ENCODE data around the gene ZBTB7B.

ZBTB7B gene

GRCh38 chr1:154960446-154961136 lies 42.0 kb upstream of the ZBTB7B start:
- no peak for DNase-seq (ENCODE audit: low read depth)
- peak overlapping the region; percentile 88 for H3K4me3 ChIP-seq (ENCODE audit: low read length)
- peak overlapping the region; percentile 96 for H3K9ac ChIP-seq (ENCODE audit: low read length)
- H3K36me3 ChIP-seq (ENCODE audit: control insufficient read depth, insufficient read depth, low read length, severe bottlenecking), result peaks cover 36% of the 10 kb centered on the region
- no peaks in the 10 kb centered on the region for H3K9me3 ChIP-seq (ENCODE audit: control insufficient read depth, low read length)
- peaks cover 28% of the 10 kb centered on the region for H3K4me1 ChIP-seq (ENCODE audit: control insufficient read depth, insufficient read depth, low read length)
- no peaks in the 10 kb centered on the region for H3K27me3 ChIP-seq (replicated peaks; ENCODE audit: control insufficient read depth, insufficient read depth, low read length)

GRCh38 chr1:154961207-154962155 lies 41.1 kb upstream of the ZBTB7B start, which contains the start of gene PYGO2:
Gene PYGO2, minus strand, starts transcription at chr1:154961782. Its CDS starts 206 bp downstream, at chr1:154961576.
- DNase-seq (ENCODE audit: low read depth), result peak; percentile 88
- no peaks in the 10 kb centered on the region for H3K27me3 ChIP-seq (replicated peaks; ENCODE audit: control insufficient read depth, insufficient read depth, low read length)
- peaks cover 45% of the 10 kb centered on the region for H3K36me3 ChIP-seq (ENCODE audit: control insufficient read depth, insufficient read depth, low read length, severe bottlenecking)
- H3K4me3 ChIP-seq (ENCODE audit: low read length), result peak within 1 kb of the TSS; percentile 88
- no peaks in the 10 kb centered on the region for H3K9me3 ChIP-seq (ENCODE audit: control insufficient read depth, low read length)
- peaks cover 25% of the 10 kb centered on the region for H3K4me1 ChIP-seq (ENCODE audit: control insufficient read depth, insufficient read depth, low read length)
- H3K9ac ChIP-seq (ENCODE audit: low read length), result peak within 1 kb of the TSS; percentile 96

GRCh38 chr1:154962156-154962749 lies 40.3 kb upstream of the ZBTB7B start:
- Histone ChIP-seq H3K27me3 (replicated peaks; ENCODE audit: control insufficient read depth, insufficient read depth, low read length) (no peaks in the 10 kb centered on the region), H3K9me3 (ENCODE audit: control insufficient read depth, low read length) (no peaks in the 10 kb centered on the region), H3K36me3 (ENCODE audit: control insufficient read depth, insufficient read depth, low read length, severe bottlenecking) (peaks cover 53% of the 10 kb centered on the region), H3K4me1 (ENCODE audit: control insufficient read depth, insufficient read depth, low read length) (peaks cover 22% of the 10 kb centered on the region), H3K9ac (ENCODE audit: low read length) (peak overlapping the region; percentile 96), H3K4me3 (ENCODE audit: low read length) (peak overlapping the region; percentile 88)
- DNase-seq (ENCODE audit: low read depth), result peak; percentile 46

DNA sequence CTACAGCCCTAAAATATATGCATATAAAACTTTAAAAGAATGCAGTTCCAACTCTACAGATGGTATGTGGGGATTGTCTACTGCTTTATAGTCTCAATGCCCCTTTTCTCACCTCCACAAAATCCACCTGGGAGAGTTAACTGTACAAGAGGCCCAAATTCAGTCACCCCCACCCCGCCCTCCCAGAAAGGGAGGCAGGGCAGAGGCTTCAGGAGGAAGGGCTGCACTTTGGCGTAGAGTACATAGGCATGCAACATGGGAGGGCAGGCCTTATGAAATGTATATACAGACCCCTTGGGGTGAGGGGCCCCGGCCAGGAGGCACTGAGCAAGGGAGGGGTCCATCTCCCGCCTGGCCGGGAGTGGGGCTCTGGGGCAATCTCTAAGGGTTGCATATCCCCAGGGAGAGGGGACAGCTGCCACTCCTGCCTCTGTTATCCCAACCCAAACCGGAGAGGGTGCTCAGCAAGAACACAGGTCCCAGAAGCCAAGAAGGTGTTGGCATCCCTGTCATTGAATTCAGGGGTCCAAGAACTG lies 39.7 kb upstream of the ZBTB7B start:
- DNase-seq (ENCODE audit: low read depth), result no peak
- peak overlapping the region; percentile 88 for H3K4me3 ChIP-seq (ENCODE audit: low read length)
- H3K9me3 ChIP-seq (ENCODE audit: control insufficient read depth, low read length), result no peaks in the 10 kb centered on the region
- H3K9ac ChIP-seq (ENCODE audit: low read length), result peak overlapping the region; percentile 96
- peaks cover 27% of the 10 kb centered on the region for H3K4me1 ChIP-seq (ENCODE audit: control insufficient read depth, insufficient read depth, low read length)
- H3K36me3 ChIP-seq (ENCODE audit: control insufficient read depth, insufficient read depth, low read length, severe bottlenecking), result peaks cover 59% of the 10 kb centered on the region
- no peaks in the 10 kb centered on the region for H3K27me3 ChIP-seq (replicated peaks; ENCODE audit: control insufficient read depth, insufficient read depth, low read length)

- Histone ChIP-seq H3K9ac (ENCODE audit: low read length) (peak overlapping the region; percentile 96), H3K4me1 (ENCODE audit: control insufficient read depth, insufficient read depth, low read length) (peaks cover 35% of the 10 kb centered on the region), H3K9me3 (ENCODE audit: control insufficient read depth, low read length) (no peaks in the 10 kb centered on the region), H3K4me3 (ENCODE audit: low read length) (no peak overlapping the region), H3K27me3 (replicated peaks; ENCODE audit: control insufficient read depth, insufficient read depth, low read length) (no peaks in the 10 kb centered on the region), H3K36me3 (ENCODE audit: control insufficient read depth, insufficient read depth, low read length, severe bottlenecking) (peaks cover 62% of the 10 kb centered on the region)
- DNase-seq (ENCODE audit: low read depth), result no peak
Measured at GRCh38 chr1:154963643-154964042, 39.0 kb upstream of the ZBTB7B start.

- no peak overlapping the region for H3K9ac ChIP-seq (ENCODE audit: low read length)
- H3K4me3 ChIP-seq (ENCODE audit: low read length), result no peak overlapping the region
- peaks cover 60% of the 10 kb centered on the region for H3K36me3 ChIP-seq (ENCODE audit: control insufficient read depth, insufficient read depth, low read length, severe bottlenecking)
- H3K27me3 ChIP-seq (replicated peaks; ENCODE audit: control insufficient read depth, insufficient read depth, low read length), result no peaks in the 10 kb centered on the region
- H3K4me1 ChIP-seq (ENCODE audit: control insufficient read depth, insufficient read depth, low read length), result peaks cover 42% of the 10 kb centered on the region
- no peak for DNase-seq (ENCODE audit: low read depth)
- no peaks in the 10 kb centered on the region for H3K9me3 ChIP-seq (ENCODE audit: control insufficient read depth, low read length)
Measured at GRCh38 chr1:154964359-154964758, 38.2 kb upstream of the ZBTB7B start.

GRCh38 chr1:154966111-154966510 lies 36.5 kb upstream of the ZBTB7B start:
- peaks cover 60% of the 10 kb centered on the region for H3K36me3 ChIP-seq (ENCODE audit: control insufficient read depth, insufficient read depth, low read length, severe bottlenecking)
- no peak for DNase-seq (ENCODE audit: low read depth)
- peaks cover 39% of the 10 kb centered on the region for H3K4me1 ChIP-seq (ENCODE audit: control insufficient read depth, insufficient read depth, low read length)
- no peaks in the 10 kb centered on the region for H3K9me3 ChIP-seq (ENCODE audit: control insufficient read depth, low read length)
- no peaks in the 10 kb centered on the region for H3K27me3 ChIP-seq (replicated peaks; ENCODE audit: control insufficient read depth, insufficient read depth, low read length)
- H3K4me3 ChIP-seq (ENCODE audit: low read length), result no peak overlapping the region
- H3K9ac ChIP-seq (ENCODE audit: low read length), result peak overlapping the region; percentile 97

- DNase-seq (ENCODE audit: low read depth), result no peak
- H3K36me3 ChIP-seq (ENCODE audit: control insufficient read depth, insufficient read depth, low read length, severe bottlenecking), result peaks cover 60% of the 10 kb centered on the region
- H3K4me3 ChIP-seq (ENCODE audit: low read length), result no peak overlapping the region
- peak overlapping the region; percentile 97 for H3K9ac ChIP-seq (ENCODE audit: low read length)
- no peaks in the 10 kb centered on the region for H3K9me3 ChIP-seq (ENCODE audit: control insufficient read depth, low read length)
- H3K27me3 ChIP-seq (replicated peaks; ENCODE audit: control insufficient read depth, insufficient read depth, low read length), result no peaks in the 10 kb centered on the region
- H3K4me1 ChIP-seq (ENCODE audit: control insufficient read depth, insufficient read depth, low read length), result peaks cover 50% of the 10 kb centered on the region
Measured at GRCh38 chr1:154967331-154967950, 35.2 kb upstream of the ZBTB7B start.

DNA sequence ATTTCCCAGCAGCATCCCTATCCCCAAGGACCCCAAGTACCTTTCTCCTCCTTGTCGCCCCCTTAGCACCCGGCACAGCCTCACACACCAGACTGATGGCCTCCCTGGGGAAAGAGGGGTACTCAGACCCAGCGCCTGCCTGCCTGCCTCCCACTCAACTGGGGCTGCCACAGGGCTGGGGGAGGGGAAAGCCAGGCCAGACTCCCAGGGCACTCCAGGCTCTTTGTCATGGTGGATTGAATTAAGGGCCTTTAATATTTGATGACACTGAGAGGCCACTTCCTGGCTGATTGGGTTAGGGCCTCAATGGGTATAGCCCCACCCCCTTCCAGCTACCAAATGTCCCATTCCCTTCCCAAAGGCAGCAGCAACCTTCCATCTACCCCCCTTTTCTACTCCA lies 33.9 kb upstream of the ZBTB7B start:
- peaks cover 59% of the 10 kb centered on the region for H3K4me1 ChIP-seq (ENCODE audit: control insufficient read depth, insufficient read depth, low read length)
- no peaks in the 10 kb centered on the region for H3K27me3 ChIP-seq (replicated peaks; ENCODE audit: control insufficient read depth, insufficient read depth, low read length)
- H3K9ac ChIP-seq (ENCODE audit: low read length), result peak overlapping the region; percentile 97
- DNase-seq (ENCODE audit: low read depth), result no peak
- H3K9me3 ChIP-seq (ENCODE audit: control insufficient read depth, low read length), result no peaks in the 10 kb centered on the region
- H3K4me3 ChIP-seq (ENCODE audit: low read length), result peak overlapping the region; percentile 92
- H3K36me3 ChIP-seq (ENCODE audit: control insufficient read depth, insufficient read depth, low read length, severe bottlenecking), result peaks cover 47% of the 10 kb centered on the region

GRCh38 chr1:154969246-154969645 lies 33.4 kb upstream of the ZBTB7B start:
- no peak for DNase-seq (ENCODE audit: low read depth)
- peak overlapping the region; percentile 97 for H3K9ac ChIP-seq (ENCODE audit: low read length)
- no peaks in the 10 kb centered on the region for H3K27me3 ChIP-seq (replicated peaks; ENCODE audit: control insufficient read depth, insufficient read depth, low read length)
- H3K36me3 ChIP-seq (ENCODE audit: control insufficient read depth, insufficient read depth, low read length, severe bottlenecking), result peaks cover 42% of the 10 kb centered on the region
- peaks cover 59% of the 10 kb centered on the region for H3K4me1 ChIP-seq (ENCODE audit: control insufficient read depth, insufficient read depth, low read length)
- peak overlapping the region; percentile 92 for H3K4me3 ChIP-seq (ENCODE audit: low read length)
- no peaks in the 10 kb centered on the region for H3K9me3 ChIP-seq (ENCODE audit: control insufficient read depth, low read length)
